Mesenchymal stem cell (in vitro differentiated cells and primary cell): ENCODE results near the gene SFSWAP.
A peak's percentile ranks its signal among the peaks of the same experiment; 100 is the strongest.

Source experiments
- DNase-seq: peaks from one replicate; pipeline ENCODE4 v3.0.0-alpha.2; 2013
- H2AFZ ChIP-seq: one replicate; pipeline ENCODE4 v1.6.1; 2013; ENCODE audit warnings: low read depth, mild to moderate bottlenecking, control low read depth, inconsistent platforms, low read length, moderate library complexity
- H2AK5ac ChIP-seq: 2 replicates; pipeline ENCODE4 v1.6.1; 2013; ENCODE audit warnings: low read length, moderate library complexity, mild to moderate bottlenecking, inconsistent platforms; ENCODE audit not compliant: severe bottlenecking
- H2BK120ac ChIP-seq: one replicate; pipeline ENCODE4 v1.6.1; 2013; ENCODE audit warnings: low read depth, mild to moderate bottlenecking, inconsistent platforms, low read length, moderate library complexity
- H2BK12ac ChIP-seq, 2 experiments: one replicate each; pipeline ENCODE4 v1.6.1; 2013; ENCODE audit warnings: inconsistent platforms in 2 of 2, low read length in 2 of 2, mild to moderate bottlenecking in 2 of 2, moderate library complexity in 2 of 2, control low read depth in 1 of 2
- H2BK15ac ChIP-seq: one replicate; pipeline ENCODE4 v1.6.1; 2013; ENCODE audit warnings: mild to moderate bottlenecking, low read depth, inconsistent platforms; ENCODE audit not compliant: poor library complexity, severe bottlenecking
- H2BK5ac ChIP-seq: 2 replicates; pipeline ENCODE4 v1.6.1; 2013; ENCODE audit warnings: low read depth, mild to moderate bottlenecking, low read length, control low read depth, inconsistent platforms; ENCODE audit not compliant: poor library complexity, severe bottlenecking
- H3K14ac ChIP-seq, 2 experiments: one replicate each; pipeline ENCODE4 v1.6.1; 2013; ENCODE audit warnings: inconsistent platforms in 2 of 2, low read length in 2 of 2, control low read depth in 1 of 2, mild to moderate bottlenecking in 1 of 2, moderate library complexity in 1 of 2
- H3K18ac ChIP-seq, 2 experiments: one replicate each; pipeline ENCODE4 v1.6.1; 2013; ENCODE audit warnings: inconsistent platforms in 2 of 2, low read length in 2 of 2, control low read depth in 1 of 2, low read depth in 1 of 2, mild to moderate bottlenecking in 1 of 2
- H3K23ac ChIP-seq, 2 experiments: one replicate each; pipeline ENCODE4 v1.6.1; 2013; ENCODE audit warnings: inconsistent platforms in 2 of 2, low read length in 2 of 2, mild to moderate bottlenecking in 2 of 2, moderate library complexity in 2 of 2, control low read depth in 1 of 2
- H3K27ac ChIP-seq: 2 replicates; pipeline ENCODE4 v1.5.1; 2013; ENCODE audit warnings: mild to moderate bottlenecking, moderate library complexity, low read length, control low read depth, inconsistent platforms; ENCODE audit not compliant: poor library complexity, severe bottlenecking
- H3K27me3 ChIP-seq, 2 experiments: 2 replicates each; pipeline versions ENCODE4 v1.6.1 to v1.7.0; 2013; ENCODE audit warnings: low read length in 2 of 2, mild to moderate bottlenecking in 2 of 2, moderate library complexity in 2 of 2, control low read depth in 1 of 2, inconsistent platforms in 1 of 2; ENCODE audit not compliant: control insufficient read depth in 1 of 2, insufficient read depth in 1 of 2
- H3K36me3 ChIP-seq, 2 experiments: 2 replicates each; pipeline versions ENCODE4 v1.6.1 to v1.7.0; 2013; ENCODE audit warnings: low read length in 2 of 2, control low read depth in 1 of 2, inconsistent platforms in 1 of 2, low read depth in 1 of 2, mild to moderate bottlenecking in 1 of 2; ENCODE audit not compliant: insufficient read depth in 2 of 2, control insufficient read depth in 1 of 2
- H3K4ac ChIP-seq, 2 experiments: one replicate each; pipeline ENCODE4 v1.6.1; 2013; ENCODE audit warnings: inconsistent platforms in 2 of 2, low read length in 2 of 2, mild to moderate bottlenecking in 2 of 2, moderate library complexity in 2 of 2, control low read depth in 1 of 2, low read depth in 1 of 2
- H3K4me1 ChIP-seq: 2 replicates; pipeline ENCODE4 v1.6.1; 2013; ENCODE audit warnings: low read depth, low read length, control low read depth; ENCODE audit not compliant: control insufficient read depth, insufficient read depth
- H3K4me2 ChIP-seq: 2 replicates; pipeline ENCODE4 v1.6.1; 2013; ENCODE audit warnings: low read length, mild to moderate bottlenecking, inconsistent platforms; ENCODE audit not compliant: poor library complexity, severe bottlenecking
- H3K4me3 ChIP-seq, 2 experiments: 2 replicates each; pipeline versions ENCODE4 v1.5.1 to v1.7.0; 2013; ENCODE audit warnings: low read length in 2 of 2, mild to moderate bottlenecking in 2 of 2, control low read depth in 1 of 2, low read depth in 1 of 2; ENCODE audit not compliant: insufficient read depth in 1 of 2
- H3K79me1 ChIP-seq: replicated peaks from 2 replicates; pipeline ENCODE4 v1.6.1; 2013; ENCODE audit warnings: mild to moderate bottlenecking, control low read depth, low read length, inconsistent platforms; ENCODE audit not compliant: poor library complexity, severe bottlenecking
- H3K9ac ChIP-seq: 2 replicates; pipeline ENCODE4 v1.7.0; 2013; ENCODE audit warnings: mild to moderate bottlenecking, low read length, moderate library complexity
- H3K9me3 ChIP-seq: 2 replicates; pipeline ENCODE4 v1.7.0; 2013; ENCODE audit warnings: mild to moderate bottlenecking, low read length; ENCODE audit not compliant: control insufficient read depth
- H4K8ac ChIP-seq: one replicate; pipeline ENCODE4 v1.6.1; 2013; ENCODE audit warnings: inconsistent platforms, mild to moderate bottlenecking, low read length, moderate library complexity
- H4K91ac ChIP-seq: one replicate; pipeline ENCODE4 v1.6.1; 2013; ENCODE audit warnings: mild to moderate bottlenecking, low read length, inconsistent platforms
- WGBS: methylation state at CpG from one replicate; pipeline ENCODE4 v1.1.7; 2013; ENCODE audit warnings: mixed read lengths; 5-methylcytosine and 5-hydroxymethylcytosine counted together

The SFSWAP gene

GRCh38 chr12:131829356-131829747, 118.5 kb downstream of the SFSWAP start:
- Histone ChIP-seq H4K91ac (no peak overlapping the region), H3K4me1 (peaks cover 33% of the 10 kb centered on the region), H3K27ac (no peak overlapping the region), H3K14ac (peak overlapping the region in 1 of 2 experiments; percentile 83), H3K18ac (peak overlapping the region in 1 of 2 experiments; percentile 44), H3K9me3 (no peaks in the 10 kb centered on the region), H3K9ac (peak overlapping the region; percentile 89), H3K4me3 (peak overlapping the region; percentile 45 to 88), H3K4ac (no peak overlapping the region), H3K4me2 (peak overlapping the region; percentile 92), H3K79me1 (no peaks in the 10 kb centered on the region), H3K36me3 (no peaks in the 10 kb centered on the region), H2BK120ac (no peak overlapping the region), H3K27me3 (peaks cover 0 to 31% of the 10 kb centered on the region in 2 experiments), H4K8ac (no peak overlapping the region), H2AFZ (peak overlapping the region; percentile 43), H2BK12ac (peak overlapping the region in 1 of 2 experiments; percentile 38), H2BK15ac (no peak overlapping the region), H2BK5ac (no peak overlapping the region), H3K23ac (peak overlapping the region in 1 of 2 experiments; percentile 66), H2AK5ac (no peak overlapping the region)
- DNase-seq, result peak; percentile 31
- WGBS, result 11% methylated on average over 27 of the region's 27 CpGs

GRCh38 chr12:131829791-131830334, 119.0 kb downstream of the SFSWAP start:
- Histone ChIP-seq H3K14ac (no peak overlapping the region), H3K4me3 (peak overlapping the region; percentile 49 to 88), H3K36me3 (no peaks in the 10 kb centered on the region), H3K4ac (peak overlapping the region in 1 of 2 experiments; percentile 12), H3K18ac (peak overlapping the region; percentile 1 to 29), H4K8ac (peak overlapping the region; percentile 29), H3K79me1 (no peaks in the 10 kb centered on the region), H3K23ac (peak overlapping the region in 1 of 2 experiments; percentile 53), H3K9me3 (no peaks in the 10 kb centered on the region), H2AFZ (peak overlapping the region; percentile 32), H3K9ac (peak overlapping the region; percentile 89), H2BK12ac (peak overlapping the region in 1 of 2 experiments; percentile 64), H2BK15ac (peak overlapping the region; percentile 34), H3K27me3 (peaks cover 0 to 31% of the 10 kb centered on the region in 2 experiments), H3K27ac (no peak overlapping the region), H3K4me1 (peaks cover 33% of the 10 kb centered on the region), H4K91ac (peak overlapping the region; percentile 40), H2AK5ac (no peak overlapping the region), H2BK120ac (no peak overlapping the region), H2BK5ac (no peak overlapping the region), H3K4me2 (peak overlapping the region; percentile 95)
- DNase-seq, result no peak
- WGBS, result 32% methylated on average over 26 of the region's 28 CpGs

GRCh38 chr12:131830335-131830913, 119.5 kb downstream of the SFSWAP start:
- Histone ChIP-seq H2BK120ac (no peak overlapping the region), H3K27me3 (peaks cover 0 to 29% of the 10 kb centered on the region in 2 experiments), H2BK12ac (peak overlapping the region in 1 of 2 experiments; percentile 64), H4K91ac (peak overlapping the region; percentile 40), H3K4ac (peak overlapping the region in 1 of 2 experiments; percentile 12), H3K4me3 (peak overlapping the region; percentile 49 to 88), H3K4me2 (peak overlapping the region; percentile 95), H3K14ac (no peak overlapping the region), H3K36me3 (no peaks in the 10 kb centered on the region), H2AFZ (peak overlapping the region; percentile 64), H3K18ac (peak overlapping the region; percentile 1 to 72), H2AK5ac (no peak overlapping the region), H3K79me1 (no peaks in the 10 kb centered on the region), H3K27ac (no peak overlapping the region), H3K9me3 (no peaks in the 10 kb centered on the region), H3K4me1 (peaks cover 35% of the 10 kb centered on the region), H3K23ac (peak overlapping the region in 1 of 2 experiments; percentile 53), H2BK5ac (no peak overlapping the region), H2BK15ac (peak overlapping the region; percentile 34), H4K8ac (no peak overlapping the region), H3K9ac (peak overlapping the region; percentile 89)
- 2% methylated on average over 50 of the region's 50 CpGs for WGBS
- DNase-seq, result peak; percentile 80

- Histone ChIP-seq H2AFZ (peak overlapping the region; percentile 64), H2BK120ac (no peak overlapping the region), H3K23ac (no peak overlapping the region), H3K9me3 (no peaks in the 10 kb centered on the region), H3K18ac (peak overlapping the region in 1 of 2 experiments; percentile 28), H3K27ac (no peak overlapping the region), H3K9ac (peak overlapping the region; percentile 89), H3K79me1 (no peaks in the 10 kb centered on the region), H4K91ac (no peak overlapping the region), H2BK12ac (no peak overlapping the region), H3K27me3 (peaks cover 0 to 29% of the 10 kb centered on the region in 2 experiments), H3K4me3 (peak overlapping the region in 1 of 2 experiments; percentile 88), H3K4ac (no peak overlapping the region), H4K8ac (no peak overlapping the region), H2BK15ac (no peak overlapping the region), H2AK5ac (no peak overlapping the region), H3K36me3 (no peaks in the 10 kb centered on the region), H3K14ac (no peak overlapping the region), H3K4me2 (peak overlapping the region; percentile 95), H3K4me1 (peaks cover 36% of the 10 kb centered on the region), H2BK5ac (no peak overlapping the region)
- peak; percentile 37 for DNase-seq
- 19% methylated on average over 31 of the region's 33 CpGs for WGBS
Measured at GRCh38 chr12:131830914-131831571, 120.2 kb downstream of the SFSWAP start.
